HT1080 (cell line): ENCODE data around the gene DNAJC22. TPM values are rescaled to one million over a fixed set of nuclear protein-coding genes. Genes with fewer than 3 reads are reported as not detected.
A peak's percentile ranks its signal among the peaks of the same experiment; 100 is the strongest.
"Not testable (repeated sequence)": the region's sequence is repeated elsewhere in the genome, so short reads cannot be mapped to it uniquely, and the experiment has no call there.

Experiments used
- DNase-seq: peaks from one replicate; pipeline ENCODE4 v3.0.0-alpha.2; 2015; ENCODE audit warnings: low read depth
- total RNA-seq: library from RNA; depleted of rRNA; stranded (reverse); fragments of >200 nt; shearing (Covaris generic); gene quantifications from 2 replicates; pipeline ENCODE4 v1.2.3, GENCODE V29; 2014

Gene DNAJC22
- total RNA-seq, 1 experiment from 2014 or later: 8.3 TPM

- DNase-seq: no peak
Observed at GRCh38 chr12:49330631-49331379, 15.9 kb upstream of the DNAJC22 start.

- DNase-seq: peak; percentile 55
Observed at GRCh38 chr12:49331380-49332222, 15.1 kb upstream of the DNAJC22 start.

GRCh38 chr12:49332441-49332861 lies 14.2 kb upstream of the DNAJC22 start:
- no peak for DNase-seq

- DNase-seq: no peak
Observed at GRCh38 chr12:49332891-49333371, 13.8 kb upstream of the DNAJC22 start.

GRCh38 chr12:49333778-49334177 lies 12.9 kb upstream of the DNAJC22 start:
- DNase-seq: not testable (repeated sequence)

GRCh38 chr12:49334226-49334625 lies 12.5 kb upstream of the DNAJC22 start:
- no peak for DNase-seq

GRCh38 chr12:49334681-49335080 lies 12.0 kb upstream of the DNAJC22 start:
- no peak for DNase-seq

- no peak for DNase-seq
Observed at GRCh38 chr12:49335118-49335954, 11.4 kb upstream of the DNAJC22 start.

GRCh38 chr12:49335955-49336644 lies 10.6 kb upstream of the DNAJC22 start:
- no peak for DNase-seq

- DNase-seq: peak; percentile 79
Observed at GRCh38 chr12:49336645-49337584, 9.8 kb upstream of the DNAJC22 start, which contains the start of gene C1QL4. C1QL4 (minus strand) TSS chr12:49337188; CDS start chr12:49336477, 711 bp downstream.

GRCh38 chr12:49338830-49339463 lies 7.7 kb upstream of the DNAJC22 start:
- no peak for DNase-seq

- DNase-seq: no peak
Observed at GRCh38 chr12:49339464-49339861, 7.2 kb upstream of the DNAJC22 start.

GRCh38 chr12:49340095-49340870 lies 6.4 kb upstream of the DNAJC22 start:
- DNase-seq: no peak

- no peak for DNase-seq
Observed at GRCh38 chr12:49340971-49341776, 5.5 kb upstream of the DNAJC22 start.

- no peak for DNase-seq
Observed at GRCh38 chr12:49341777-49342065, 5.0 kb upstream of the DNAJC22 start.

- DNase-seq: peak; percentile 45
Observed at GRCh38 chr12:49342066-49342913, 4.4 kb upstream of the DNAJC22 start.
